ENCODE data around the gene TLR8.

The TLR8 gene

DNA sequence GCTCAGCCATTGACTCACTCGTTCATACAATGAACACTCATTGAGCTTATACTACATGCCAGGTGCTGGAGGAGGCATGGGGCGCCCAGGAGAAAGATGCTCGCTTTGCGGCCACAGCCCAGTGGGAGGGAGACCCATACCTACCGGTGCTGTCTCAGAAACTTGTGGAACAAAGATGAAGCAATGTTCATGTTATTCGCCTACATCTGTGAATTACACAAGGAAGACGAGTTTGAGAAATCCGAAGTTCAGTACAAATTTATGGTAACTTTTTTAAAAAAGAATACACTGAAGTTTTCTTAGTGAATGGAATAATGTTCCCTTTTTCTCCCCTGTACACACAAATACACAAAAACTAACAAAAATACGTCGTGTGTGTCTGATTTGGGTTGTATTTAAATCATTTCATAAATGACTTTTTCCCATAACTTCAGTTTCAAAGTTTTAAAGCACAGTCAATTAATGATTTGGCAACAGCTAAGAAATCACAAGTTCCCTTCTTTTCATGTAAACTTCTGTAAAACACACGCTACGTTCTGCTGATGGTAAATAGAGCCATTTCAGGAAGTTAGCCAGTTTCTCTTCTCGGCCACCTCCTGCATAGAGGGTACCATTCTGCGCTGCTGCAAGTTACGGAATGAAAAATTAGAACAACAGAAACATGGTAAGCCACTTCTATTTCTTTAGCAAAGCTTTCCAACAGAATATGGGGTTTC lies at the start of gene TLR8:
TLR8 (plus strand) TSS at position 575 of the 716 bp plus-strand sequence; CDS start at position 662, 87 bp downstream.
- no peak for DNase-seq

DNA sequence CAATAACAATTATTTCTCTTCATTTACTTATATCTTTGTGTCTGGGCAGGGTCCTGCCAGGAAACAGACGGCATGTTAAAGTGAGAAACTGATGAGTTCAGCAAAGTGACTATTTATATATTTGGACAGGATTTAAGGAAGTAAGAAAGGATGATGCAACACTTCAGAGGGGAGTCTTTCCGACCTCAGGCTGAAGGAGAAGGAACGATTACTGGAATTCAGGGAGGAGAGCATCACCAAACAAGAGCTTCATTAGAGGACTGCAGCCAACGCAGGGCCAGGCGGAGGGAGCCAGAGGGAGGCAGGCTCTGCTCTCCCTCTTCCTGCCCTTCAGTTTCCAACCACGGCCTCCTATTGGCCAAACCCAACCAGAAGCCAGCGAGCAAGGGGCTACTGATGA lies 41.1 kb upstream of the TLR8 start:
- no peak for DNase-seq

DNA sequence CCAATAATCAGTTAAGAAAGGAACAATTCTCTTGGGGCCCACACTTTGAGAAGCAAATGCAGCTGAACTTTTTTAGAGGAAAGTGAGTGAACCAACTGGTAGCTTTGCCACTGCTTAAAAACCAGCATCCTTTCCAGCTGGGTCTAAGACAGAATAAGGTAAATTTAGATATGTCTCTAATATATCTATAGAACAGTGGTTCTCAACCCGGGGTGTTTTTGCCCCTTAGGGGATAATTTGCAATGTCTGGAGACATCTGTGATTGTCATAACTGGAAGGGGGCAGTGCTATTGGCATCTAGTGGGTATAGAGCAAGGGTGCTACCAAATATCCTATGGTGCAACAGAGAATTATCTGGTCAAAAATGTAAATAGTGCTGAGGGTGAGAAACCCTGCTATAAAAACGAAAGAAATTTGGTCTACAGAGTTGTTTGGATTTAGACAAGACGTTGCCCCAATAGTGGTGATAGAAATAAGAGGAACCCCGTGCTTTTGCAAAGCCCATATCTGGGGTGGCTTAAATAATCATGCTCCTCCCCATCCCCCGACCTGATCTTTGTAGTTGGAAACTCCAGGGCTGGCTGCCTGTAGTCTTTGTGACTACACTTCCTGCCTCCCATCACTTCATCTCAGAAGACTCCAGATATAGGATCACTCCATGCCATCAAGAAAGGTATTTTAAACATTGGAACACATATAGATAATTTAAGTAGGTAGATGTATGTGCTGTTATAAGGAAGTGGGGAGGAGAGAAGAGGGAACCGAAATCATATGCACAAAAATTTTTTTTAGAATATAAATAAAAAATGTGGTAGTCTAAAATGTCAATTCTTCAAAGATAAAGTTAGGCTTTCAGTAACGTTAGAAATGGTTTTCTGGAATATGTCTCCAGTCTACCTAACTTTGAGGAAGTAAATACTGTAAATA lies 39.7 kb upstream of the TLR8 start, which contains the start of gene TLR7:
TLR7 (plus strand) TSS at position 622 of the 927 bp plus-strand sequence. CDS start 507 bp downstream, outside the sequence.
- DNase-seq: no peak

DNA sequence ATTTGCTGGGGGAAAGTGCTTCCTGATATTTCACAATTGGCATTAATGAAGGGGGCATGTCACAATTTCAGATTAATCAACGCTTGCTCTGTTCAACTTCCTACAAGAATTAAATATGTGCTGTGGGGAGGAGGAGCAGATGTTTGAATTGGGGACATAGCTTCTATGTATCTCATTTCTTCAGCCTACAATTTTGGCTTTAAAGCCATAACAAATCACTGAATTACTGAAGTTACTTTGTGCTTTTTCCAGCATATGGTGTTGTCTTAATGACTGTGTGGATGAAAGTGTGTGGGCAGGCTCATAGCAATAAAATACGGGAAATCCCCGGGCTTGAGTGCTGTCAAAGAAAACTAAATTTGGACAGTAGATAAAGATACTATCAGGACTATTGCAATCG lies 38.7 kb upstream of the TLR8 start:
- no peak for DNase-seq

DNA sequence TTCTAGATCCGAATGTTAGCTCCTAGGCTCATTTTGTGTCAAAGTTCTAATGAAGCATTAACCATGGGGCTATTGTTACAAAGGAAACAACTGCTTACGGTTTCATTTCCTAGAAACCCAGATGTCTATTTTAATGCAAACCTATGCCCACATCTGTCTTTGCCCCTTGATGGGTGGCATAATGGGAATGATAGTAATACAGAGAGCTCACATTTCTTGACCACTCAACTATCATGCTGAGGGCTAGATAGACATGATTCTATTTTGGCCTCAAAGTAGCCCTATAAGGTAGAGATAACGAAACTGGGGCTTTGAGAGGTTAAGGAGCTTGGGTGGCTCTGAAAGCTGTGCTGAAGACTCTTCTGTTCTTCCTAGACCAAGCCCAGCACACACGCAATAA lies 37.7 kb upstream of the TLR8 start:
- DNase-seq: no peak

DNA sequence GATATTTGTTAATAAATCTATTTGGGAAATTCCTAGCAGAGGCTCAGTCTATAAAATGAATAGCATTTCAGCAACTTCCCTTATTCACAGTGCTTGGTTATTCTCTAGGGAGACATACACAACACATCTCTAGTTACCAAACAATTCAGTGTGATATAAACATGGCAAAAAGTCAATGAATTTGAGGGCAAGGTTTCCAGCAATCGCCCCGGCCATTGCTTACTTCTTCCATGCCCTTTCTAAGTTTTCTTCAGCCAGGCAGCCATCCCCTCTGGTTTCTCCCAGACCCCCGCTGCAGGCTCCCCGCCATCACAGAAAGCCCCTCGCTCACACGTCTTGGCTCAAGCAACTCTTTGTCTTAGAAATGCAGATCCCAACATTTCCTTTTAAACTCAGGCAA lies 35.2 kb upstream of the TLR8 start:
- DNase-seq: no peak

DNA sequence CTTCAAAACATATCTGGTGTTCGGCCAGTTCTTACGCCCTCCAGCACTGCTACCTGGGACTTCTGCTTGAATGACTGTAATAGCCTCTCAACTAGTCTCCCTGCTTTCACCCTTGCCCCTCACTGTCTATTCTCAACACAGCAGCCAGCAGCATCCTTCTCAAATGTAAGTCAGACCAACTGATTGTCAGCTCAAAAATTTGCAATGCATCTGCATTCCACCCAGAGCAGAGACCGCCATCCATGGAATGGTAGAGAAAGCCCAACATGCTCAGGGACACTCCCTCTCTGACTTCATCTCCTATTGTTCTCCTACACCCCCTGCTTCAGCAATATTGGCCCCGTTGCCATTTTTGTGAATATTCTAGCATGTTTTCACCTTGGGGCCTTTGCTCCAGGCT lies 33.7 kb upstream of the TLR8 start:
- no peak for DNase-seq

DNA sequence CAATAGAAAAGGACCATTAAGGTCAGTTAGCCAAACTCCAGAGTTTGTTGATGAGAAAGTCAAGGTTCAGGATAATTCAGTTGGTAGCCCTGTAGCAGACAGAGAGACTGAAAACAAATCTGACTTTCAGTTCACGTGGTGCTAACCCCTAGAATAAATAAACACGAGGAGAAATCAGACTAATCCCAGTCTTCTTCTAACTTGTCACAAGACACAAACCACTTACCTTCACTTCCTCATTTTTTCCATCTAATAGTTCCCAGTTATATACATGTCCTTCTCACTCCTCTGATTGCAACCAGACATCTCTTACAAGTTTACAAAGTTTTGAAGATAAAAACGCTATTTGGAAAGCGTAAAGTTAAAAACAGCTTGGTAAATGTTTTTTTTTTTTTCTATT lies 31.8 kb upstream of the TLR8 start:
- DNase-seq: no peak

DNA sequence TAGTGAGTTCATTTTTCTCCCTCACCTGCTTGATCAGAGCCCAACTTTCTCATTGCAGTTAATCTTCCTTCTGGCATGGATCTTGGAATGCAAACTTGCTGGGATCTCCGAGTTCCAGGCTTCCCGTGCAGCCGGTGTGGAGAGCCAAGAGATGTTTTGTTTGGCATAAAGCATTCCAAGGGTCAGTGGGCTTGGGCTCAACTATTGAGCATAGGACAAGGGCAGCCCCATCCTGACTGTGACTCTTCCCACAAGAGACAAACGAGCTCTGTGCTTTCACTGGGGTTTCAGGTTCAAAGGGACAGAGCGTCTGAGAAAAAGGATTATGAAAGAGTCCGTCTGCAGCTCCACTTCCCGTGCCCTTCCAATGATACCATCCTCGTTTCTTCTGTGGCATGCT lies 29.0 kb upstream of the TLR8 start:
- DNase-seq: no peak

DNA sequence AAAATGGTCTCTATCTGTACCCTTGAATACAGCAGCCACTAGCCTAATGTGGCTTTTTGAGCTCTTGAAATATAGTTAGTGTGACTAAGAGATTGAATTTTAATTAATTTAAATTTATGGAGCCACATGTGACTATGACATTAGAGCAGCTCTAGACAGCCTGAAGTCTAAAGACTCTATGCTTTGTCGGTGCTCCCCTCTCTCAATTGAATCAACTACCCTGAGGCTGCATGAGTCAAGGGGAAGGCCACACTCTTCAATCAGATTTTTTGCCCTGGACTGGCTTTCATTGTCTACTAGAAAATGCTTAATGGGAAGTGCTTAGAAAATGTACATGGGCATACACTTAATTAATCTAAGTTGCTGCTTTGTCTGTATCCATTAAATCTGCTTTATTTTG lies 27.9 kb upstream of the TLR8 start:
- no peak for DNase-seq

DNA sequence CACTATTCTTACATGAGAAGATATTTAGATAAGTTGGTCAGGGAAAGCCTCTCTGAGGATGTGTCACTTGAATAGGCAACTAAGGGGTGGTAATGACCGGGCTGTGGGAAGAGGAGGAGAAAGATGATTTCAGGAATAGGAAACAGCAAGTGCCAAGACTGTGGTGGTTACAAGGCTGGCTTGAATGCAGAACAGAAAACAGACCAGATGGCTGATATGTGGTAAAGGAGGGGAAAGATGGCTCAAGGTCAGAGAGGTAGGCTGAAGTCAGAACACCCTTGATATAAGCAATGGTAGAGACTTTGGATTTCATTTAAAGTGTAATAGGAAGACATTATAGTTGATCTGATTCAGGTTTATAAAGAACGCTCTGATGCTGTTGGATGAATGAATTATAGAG lies 24.5 kb upstream of the TLR8 start:
- no peak for DNase-seq

DNA sequence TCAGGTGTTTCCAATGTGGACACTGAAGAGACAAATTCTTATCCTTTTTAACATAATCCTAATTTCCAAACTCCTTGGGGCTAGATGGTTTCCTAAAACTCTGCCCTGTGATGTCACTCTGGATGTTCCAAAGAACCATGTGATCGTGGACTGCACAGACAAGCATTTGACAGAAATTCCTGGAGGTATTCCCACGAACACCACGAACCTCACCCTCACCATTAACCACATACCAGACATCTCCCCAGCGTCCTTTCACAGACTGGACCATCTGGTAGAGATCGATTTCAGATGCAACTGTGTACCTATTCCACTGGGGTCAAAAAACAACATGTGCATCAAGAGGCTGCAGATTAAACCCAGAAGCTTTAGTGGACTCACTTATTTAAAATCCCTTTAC lies 20.9 kb upstream of the TLR8 start:
- DNase-seq: no peak

DNA sequence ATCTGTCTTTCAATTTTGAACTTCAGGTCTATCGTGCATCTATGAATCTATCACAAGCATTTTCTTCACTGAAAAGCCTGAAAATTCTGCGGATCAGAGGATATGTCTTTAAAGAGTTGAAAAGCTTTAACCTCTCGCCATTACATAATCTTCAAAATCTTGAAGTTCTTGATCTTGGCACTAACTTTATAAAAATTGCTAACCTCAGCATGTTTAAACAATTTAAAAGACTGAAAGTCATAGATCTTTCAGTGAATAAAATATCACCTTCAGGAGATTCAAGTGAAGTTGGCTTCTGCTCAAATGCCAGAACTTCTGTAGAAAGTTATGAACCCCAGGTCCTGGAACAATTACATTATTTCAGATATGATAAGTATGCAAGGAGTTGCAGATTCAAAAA lies 19.9 kb upstream of the TLR8 start:
- DNase-seq: no peak

DNA sequence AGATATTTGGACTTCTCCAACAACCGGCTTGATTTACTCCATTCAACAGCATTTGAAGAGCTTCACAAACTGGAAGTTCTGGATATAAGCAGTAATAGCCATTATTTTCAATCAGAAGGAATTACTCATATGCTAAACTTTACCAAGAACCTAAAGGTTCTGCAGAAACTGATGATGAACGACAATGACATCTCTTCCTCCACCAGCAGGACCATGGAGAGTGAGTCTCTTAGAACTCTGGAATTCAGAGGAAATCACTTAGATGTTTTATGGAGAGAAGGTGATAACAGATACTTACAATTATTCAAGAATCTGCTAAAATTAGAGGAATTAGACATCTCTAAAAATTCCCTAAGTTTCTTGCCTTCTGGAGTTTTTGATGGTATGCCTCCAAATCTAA lies 19.3 kb upstream of the TLR8 start:
- DNase-seq: no peak

DNA sequence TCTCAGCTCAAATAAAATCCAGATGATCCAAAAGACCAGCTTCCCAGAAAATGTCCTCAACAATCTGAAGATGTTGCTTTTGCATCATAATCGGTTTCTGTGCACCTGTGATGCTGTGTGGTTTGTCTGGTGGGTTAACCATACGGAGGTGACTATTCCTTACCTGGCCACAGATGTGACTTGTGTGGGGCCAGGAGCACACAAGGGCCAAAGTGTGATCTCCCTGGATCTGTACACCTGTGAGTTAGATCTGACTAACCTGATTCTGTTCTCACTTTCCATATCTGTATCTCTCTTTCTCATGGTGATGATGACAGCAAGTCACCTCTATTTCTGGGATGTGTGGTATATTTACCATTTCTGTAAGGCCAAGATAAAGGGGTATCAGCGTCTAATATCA lies 18.7 kb upstream of the TLR8 start:
- no peak for DNase-seq

DNA sequence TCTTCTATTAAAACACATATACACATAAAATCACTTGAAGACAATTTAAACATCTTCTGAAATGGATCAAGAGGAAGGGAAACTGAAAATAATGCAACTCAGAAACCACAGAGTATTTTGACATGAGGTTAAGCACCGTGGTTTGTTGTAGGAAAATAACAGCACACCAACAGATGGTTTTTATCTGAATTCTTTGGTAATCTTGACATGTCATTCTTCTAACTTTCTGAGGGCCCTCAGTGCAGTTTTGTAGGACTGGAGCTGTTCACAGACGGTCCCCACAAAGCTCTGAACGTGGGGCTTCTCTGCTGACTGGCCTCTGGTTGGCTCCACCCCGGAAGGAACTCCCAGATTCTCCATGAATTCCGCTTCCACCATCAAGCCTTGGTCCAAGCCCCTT lies 16.0 kb upstream of the TLR8 start:
- DNase-seq: no peak

DNA sequence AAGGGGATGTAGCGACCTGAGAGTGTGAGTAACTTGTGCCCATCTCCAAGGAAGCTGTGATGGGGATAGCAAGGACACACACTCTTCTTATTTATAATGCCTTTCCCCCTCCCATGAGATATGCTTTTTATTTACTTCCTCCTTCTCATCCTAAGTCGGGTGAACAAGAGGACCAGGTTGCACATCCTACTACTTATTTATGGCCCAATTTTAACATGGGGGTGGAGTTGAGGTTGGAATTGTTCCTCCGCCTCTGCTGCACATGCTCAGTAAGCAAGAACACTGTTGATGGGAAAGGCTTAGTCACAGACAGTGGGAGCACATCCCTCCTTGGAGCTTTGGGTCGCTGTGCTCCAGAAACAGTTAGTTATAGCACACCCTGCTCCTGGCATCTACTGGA lies 15.2 kb upstream of the TLR8 start:
- no peak for DNase-seq

DNA sequence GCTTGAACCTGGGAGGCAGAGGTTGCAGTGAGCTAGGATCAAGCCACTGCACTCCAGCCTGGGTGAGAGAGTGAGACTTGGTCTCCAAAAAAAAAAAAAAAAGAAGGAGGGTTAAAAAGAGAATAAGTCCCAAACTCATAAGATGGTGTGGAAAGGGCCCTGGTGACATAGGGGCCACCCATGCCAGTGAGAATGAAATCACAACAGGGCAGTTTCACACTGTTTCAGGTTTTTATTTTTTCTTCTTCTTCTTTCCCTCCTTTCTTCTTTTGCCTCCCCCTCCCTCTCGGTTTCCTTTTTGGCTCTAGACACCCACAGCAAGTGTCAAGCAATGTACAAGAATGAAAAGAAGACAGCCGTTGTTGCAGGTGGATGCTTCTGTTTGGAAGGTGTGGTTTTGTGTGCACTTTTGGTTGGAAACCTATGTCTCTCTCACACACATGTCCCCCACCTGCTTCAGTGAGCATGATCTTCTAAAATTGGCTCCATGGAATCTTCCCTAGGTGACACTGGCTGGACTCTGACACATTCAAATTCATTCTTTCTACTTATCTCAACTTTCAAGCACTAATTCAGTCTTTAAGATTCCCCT lies 14.4 kb upstream of the TLR8 start:
- no peak for DNase-seq

DNA sequence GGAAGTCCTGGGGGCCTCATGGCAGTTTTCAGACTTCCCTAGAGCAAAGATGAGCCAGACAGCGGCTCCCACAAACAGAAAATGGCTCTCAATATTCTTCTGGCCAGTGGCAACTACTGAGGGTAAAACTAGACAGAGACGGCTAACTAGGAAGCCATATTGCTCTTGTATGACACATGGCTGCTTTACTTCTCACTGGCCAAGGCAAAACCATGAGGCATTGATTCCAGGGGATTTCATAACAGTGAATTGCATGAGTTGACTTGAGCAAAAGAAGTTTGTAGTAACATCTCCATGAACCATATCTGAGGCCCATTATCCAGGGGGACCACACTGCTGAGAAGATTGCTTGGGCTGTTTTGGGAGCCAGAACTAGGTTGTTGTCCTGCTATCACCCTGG lies 13.7 kb upstream of the TLR8 start:
- no peak for DNase-seq

DNA sequence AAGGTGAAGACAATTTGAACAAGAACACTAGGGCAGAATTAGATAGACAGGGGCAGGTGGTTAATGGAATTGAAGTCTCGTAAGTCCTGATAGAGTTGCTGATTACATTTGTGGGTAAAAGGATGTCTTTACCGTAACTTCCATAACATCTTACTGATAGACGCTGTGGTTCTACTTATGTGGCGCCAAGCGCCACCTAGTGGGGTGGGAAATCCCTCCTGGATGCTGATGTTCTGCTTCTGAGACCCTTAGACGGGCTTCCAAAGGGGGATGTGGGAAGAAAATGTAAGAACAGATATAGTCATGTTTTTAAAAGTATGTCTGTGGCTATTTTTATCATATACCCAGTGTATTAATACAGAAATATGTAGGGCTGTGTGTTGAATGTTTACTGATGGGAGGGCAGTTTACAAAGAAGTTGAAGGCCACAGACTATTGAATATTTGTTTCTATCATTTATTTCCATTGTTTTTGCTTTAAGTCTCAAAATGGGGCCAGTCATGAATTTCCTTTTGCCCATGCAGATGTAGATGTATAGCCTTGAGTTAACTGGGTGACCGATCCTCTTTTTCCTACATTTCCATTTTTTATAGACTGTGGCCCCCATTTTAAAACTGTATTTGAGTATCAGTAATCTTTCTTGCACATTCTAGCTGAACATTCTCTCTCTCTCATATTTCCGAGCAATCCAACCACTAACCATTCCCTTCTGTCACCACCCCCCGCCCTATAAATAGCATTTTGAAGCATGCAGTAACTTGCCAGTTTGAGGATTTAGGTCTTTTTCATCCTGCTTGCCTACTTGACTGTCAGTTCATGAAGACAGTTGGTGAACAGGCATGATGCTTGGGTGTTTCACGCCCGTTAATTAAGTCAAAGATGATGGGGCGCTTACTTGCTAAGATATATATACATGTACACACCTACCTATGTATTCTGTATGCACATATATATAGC lies 12.1 kb upstream of the TLR8 start:
- no peak for DNase-seq

DNA sequence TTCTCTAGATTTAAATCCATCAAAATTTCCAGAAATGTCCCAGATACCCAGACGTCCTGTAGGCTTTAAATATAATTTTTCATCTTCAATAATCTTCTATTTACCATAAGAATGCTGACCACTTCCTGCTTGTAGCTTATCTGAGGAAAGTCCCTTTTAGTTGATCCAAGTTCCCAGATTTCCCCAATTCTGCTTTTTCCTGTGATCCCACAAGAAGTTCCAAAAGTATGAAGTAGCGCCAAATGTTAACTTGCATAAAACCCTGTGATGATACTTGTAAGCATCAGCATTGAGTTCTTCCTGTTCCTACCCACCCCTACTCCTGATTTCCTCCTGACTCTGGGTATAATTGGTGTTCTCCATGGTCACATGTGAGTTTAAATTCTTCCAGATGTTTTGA lies 10.6 kb upstream of the TLR8 start:
- no peak for DNase-seq

DNA sequence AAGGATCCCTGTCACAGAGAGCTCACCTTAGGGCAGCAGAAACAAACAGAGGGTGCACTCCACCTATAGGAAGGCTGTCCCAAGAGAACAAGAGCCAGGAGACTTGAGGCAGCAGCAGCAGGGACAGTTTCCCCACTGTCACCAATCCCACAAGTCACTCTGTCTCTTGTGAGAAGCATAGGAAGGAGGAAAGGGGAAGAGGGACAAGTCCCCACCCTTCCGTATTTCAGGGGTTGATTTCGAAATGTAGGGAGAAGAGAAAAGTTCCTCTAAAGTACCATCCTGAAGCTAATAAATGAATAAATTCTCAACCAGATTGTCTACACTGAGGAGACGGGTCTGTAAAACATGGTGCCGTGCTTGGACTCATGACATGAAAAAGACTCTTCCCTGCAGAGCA lies 9.5 kb upstream of the TLR8 start:
- no peak for DNase-seq

DNA sequence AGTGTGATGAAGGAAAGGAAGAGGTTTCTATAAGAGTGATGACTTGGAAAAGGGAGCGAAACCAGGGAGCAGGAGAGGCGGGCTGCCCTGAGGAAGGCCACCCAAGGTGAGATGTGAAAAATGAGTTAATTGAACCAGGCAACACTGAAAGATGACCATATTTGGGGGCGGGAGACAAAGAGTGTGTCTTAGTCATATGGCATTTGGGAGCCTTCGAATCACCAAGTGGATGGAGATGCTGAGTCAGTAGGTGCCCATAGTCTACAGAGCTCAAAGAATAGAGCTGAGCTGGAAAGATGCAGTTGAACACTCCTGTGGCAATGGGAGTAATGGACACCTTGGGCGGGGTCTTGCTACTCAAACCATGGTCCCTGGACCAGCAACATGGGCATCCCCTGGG lies 8.3 kb upstream of the TLR8 start:
- DNase-seq: no peak
